ENCODE measurements around the gene GGTLC3. TPM values are rescaled to one million over a fixed set of nuclear protein-coding genes. Genes with fewer than 3 reads are reported as not detected.

GGTLC3 gene
- total and polyA plus RNA-seq, 7 donors, result not detected

Other genes with a start within 250 kb of the GGTLC3 start
- under 1 TPM in 2 of 4 donors, not detected in 2; 0.36 to 0.55 TPM for gene TMEM191B, start 9.6 kb upstream of the GGTLC3 start, total RNA-seq
- gene TMEM191B, start 9.6 kb upstream of the GGTLC3 start, polyA plus RNA-seq, result 1 to 10 TPM in 2 of 3 donors, under 1 TPM in 1; 0.69 to 6.6 (median 2.4) TPM
- gene RIMBP3, start 93.8 kb upstream of the GGTLC3 start, total RNA-seq, result 1 to 10 TPM in 1 of 4 donors, under 1 TPM in 2, not detected in 1; under 0.01 to 1.1 (median 0.14) TPM
- under 1 TPM in 1 of 3 donors, not detected in 2; 0.23 TPM for gene RIMBP3, start 93.8 kb upstream of the GGTLC3 start, polyA plus RNA-seq

Measured in sigmoid colon (tissue), 7 donors.